ENCODE measurements around the gene WNT9A.
"Not testable (repeated sequence)": the region's sequence is repeated elsewhere in the genome, so short reads cannot be mapped to it uniquely, and the experiment has no call there.

WNT9A gene

DNA sequence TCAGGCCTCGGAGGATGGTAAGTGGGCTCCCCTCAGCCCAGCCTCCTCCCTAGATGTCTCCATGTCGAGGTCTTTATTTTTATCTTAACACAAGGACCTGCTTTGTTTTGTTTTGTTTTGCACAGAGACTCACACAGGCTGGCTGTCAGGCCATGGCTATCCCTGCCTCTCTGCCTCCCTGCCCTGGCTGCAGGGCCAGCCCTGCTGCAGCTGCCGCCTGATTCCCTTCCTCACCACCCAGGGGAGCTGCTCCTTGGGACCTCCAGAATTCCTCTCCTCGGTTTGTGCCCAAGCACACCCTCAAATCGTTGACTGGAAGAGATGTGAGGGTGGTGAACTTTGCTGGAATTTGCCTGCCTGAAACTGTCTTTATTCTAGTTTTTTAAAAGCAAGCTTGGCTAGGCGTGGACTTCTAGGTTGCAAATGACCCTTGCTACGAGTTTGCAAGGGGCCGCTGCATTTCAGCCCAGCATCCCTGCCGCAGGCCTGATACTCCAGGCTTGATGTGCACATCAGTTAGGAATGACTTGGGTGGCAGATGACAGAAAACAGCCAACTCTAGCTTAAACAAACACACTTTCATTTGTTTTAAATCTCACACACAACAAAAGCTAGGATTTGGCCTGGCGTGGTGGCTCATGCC is 37.1 kb downstream of the WNT9A start:
- DNase-seq (ENCODE audit: low read depth in 2 of 2): no peak

- DNase-seq (ENCODE audit: low read depth in 2 of 2): not testable (repeated sequence)
Observed at GRCh38 chr1:227909923-227910328, 37.8 kb downstream of the WNT9A start.

DNA sequence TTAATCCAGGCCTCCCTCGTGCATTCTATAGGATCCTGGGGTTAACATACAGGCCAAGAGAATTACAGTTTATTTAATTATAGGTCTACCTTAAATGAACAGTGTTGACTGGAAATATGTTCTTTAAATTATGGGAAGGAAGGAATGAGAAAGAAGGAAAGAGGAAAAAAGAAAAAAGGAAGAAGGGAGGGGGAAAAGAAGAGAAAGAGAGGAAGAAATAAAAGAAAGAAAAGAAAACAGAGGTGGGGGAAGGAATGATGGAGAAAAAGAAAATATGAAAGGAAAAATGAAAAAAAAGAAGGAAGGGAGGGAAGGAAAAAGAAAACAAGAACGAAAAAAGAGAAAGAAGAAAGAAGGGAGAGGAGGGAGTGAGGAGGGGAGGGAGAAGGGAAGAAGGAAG is 38.5 kb downstream of the WNT9A start:
- DNase-seq (ENCODE audit: low read depth in 2 of 2): no peak

DNA sequence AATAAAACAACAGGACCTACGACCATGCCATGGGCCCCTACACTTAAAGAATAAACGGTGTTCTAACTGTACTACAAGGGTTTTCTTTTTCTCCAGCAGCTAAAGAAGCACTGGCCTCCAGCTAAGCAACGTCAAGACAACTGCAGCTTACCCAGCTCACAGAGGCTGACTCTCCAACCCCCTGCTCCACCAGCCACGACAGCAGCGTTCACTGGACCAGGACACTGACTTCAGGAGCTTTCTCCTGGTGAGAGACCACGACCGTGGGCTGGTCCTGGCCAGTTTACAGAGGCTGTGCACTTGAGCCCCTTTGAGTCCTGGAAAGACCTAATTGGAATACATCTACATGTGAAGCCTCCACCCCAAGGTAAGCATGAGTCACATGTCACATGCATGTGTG is 39.4 kb downstream of the WNT9A start:
- DNase-seq (ENCODE audit: low read depth in 2 of 2): no peak

DNA sequence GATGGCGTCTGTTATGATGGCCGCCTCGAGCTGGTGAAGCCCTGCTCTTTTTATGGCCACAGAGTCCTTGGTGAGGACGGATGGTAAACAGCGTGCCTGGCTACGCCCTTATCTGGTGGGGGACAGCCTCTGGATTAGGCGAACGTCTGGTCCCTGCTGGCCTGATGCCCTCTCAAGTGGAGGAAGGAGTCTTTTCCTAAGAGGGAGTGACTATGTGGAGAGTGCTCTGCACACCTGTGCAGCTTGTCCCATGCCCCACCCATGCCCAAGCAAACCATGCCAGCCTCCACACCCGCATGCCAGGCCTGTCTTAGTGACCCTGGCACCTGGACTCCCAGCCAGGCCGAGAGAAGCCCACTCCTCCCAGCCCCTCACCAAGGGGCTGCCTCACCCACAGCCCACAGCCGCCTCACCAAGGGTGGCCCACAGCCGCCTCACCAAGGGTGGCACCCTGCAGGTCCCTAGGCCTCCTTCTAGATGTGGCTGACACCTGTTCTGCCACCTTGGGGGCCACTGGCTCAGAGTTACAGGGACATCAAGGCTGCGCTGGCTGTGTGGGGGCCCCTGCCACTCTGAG is 40.2 kb downstream of the WNT9A start:
- no peak for DNase-seq (ENCODE audit: low read depth in 2 of 2)

DNA sequence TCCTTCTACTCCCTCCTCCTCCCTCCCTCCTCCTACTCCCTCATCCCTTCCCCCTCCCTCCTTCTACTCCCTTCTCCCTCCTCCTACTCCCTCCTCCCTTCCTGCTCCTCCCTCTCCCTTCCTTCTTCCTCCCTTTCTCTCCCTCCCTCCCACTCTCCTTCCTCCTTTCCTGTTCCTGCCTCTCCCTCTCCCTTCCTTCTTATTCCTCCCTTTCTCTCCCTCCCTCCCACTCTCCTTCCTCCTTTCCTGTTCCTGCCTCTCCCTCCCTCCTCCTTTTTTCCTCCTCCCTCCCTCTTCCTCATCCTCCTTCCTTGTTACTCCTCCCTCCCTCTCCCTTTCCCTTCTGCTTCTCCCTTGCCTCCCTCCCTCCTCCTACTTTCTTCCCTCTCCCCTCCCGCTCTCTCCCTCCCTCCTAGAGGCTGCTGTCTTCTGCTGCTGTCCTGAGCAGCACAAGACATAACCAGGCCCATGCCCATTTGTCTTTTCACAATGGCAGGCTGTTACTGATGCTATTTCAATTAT is 41.1 kb downstream of the WNT9A start:
- DNase-seq (ENCODE audit: low read depth in 2 of 2): no peak

GRCh38 chr1:227905573-227906487 is 41.9 kb downstream of the WNT9A start:
- no peak for DNase-seq (ENCODE audit: low read depth in 2 of 2)

DNA sequence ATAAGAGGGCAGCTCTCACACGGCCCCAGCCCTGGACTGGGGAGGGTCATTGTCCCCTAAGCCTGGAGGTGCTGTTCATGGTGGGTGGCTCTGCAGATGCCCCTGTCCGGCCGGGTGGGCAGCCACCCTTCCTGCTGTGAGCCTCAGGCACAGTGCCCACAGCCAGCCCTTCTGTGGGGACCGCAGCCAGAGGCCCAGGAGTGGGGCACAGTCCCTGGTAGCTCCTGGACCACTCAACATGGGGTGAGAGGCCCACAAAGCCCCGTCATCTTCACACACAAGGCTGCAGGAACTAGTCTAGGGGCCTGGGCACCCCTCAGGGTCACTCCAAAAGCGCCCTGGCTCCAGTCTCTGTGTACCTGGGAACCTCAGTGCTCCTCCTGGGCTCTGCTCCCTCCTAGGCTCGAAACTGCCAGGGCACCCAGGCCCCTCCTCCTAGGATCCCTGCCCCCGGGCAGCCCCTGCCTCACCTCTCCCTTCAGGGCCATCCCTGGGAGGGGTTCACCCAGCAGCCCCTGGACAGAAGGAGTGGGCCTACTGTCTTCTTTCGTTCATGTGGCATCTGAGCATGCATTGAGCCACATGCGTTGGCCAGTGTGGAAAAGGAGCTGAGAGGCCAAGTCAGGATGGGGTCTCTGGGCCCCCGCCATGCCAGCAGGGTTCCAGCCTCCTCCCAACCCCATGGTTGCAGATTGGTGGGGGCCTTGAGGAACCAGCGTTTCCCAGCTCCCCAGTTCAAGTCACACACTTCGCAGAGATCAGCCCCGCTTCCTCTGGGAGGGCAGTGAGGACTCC is 43.0 kb downstream of the WNT9A start:
- DNase-seq (ENCODE audit: low read depth in 2 of 2): no peak

DNA sequence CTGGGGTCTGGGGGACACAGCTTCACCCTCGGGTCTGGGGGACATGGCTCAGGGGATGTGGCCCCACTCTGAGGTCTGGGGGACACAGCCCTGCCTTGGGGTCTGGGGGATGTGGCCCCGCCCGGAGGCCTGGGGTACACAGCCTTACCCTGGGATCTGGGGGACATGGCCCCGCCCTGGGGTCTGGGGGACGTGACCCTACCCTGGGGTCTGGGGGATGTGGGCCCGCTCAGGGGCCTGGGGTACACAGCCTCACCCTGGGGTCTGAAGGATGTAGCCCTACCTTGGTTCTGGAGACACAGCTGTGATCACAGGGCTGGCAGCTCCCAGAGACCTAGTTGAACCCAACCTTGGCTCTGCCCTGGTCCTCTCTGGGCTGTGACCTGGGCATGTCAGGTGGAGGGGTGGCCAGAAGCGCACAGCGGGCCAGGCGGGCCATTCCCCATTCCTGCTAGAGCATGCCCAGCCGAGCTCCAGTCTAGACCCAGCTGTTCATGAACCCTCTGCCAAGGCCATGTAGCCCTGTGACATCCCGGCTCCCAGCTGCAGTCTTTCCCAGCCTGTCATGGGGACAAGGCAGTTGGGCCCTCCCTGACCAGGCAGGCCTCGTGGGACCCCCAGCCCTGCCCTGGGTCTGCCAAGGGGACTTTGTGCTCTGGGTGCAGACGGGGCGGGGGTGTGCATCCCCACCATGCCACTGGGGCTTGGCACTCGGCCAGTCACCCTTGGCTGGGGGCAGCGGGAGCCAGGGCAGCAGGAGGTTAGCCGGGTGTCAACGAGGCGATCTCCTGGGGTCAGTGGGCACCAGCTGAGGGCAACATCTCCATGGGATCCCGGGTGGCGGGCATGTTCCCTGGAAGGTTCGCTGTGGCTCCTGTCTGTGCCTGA is 43.9 kb downstream of the WNT9A start:
- no peak for DNase-seq (ENCODE audit: low read depth in 2 of 2)

GRCh38 chr1:227903061-227903521 is 44.6 kb downstream of the WNT9A start:
- DNase-seq (ENCODE audit: low read depth in 2 of 2): no peak

DNA sequence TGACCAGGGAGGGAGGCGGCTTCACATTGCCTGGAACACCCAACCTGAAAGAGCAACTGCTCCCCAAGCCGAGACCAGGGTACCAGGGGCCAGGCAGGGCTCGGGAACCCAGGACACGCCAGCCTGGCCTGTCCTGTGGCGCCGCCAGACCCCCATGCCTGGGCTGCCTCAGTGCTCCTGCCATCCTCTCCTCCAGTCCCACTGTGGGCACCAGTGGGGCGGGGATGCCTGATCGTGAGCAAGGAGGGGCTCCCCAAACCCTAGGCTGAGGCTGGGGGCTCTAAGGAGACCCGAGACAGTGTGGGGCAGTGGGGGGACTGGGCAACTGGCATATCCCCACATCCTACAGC is 45.1 kb downstream of the WNT9A start:
- DNase-seq (ENCODE audit: low read depth in 2 of 2): no peak

GRCh38 chr1:227901906-227902640 is 45.7 kb downstream of the WNT9A start:
- no peak for DNase-seq (ENCODE audit: low read depth in 2 of 2)

GRCh38 chr1:227901239-227901905 is 46.4 kb downstream of the WNT9A start:
- no peak for DNase-seq (ENCODE audit: low read depth in 2 of 2)

- DNase-seq (ENCODE audit: low read depth in 2 of 2): no peak
Observed at GRCh38 chr1:227900571-227901051, 47.1 kb downstream of the WNT9A start.

GRCh38 chr1:227899820-227900449 is 47.8 kb downstream of the WNT9A start:
- DNase-seq (ENCODE audit: low read depth in 2 of 2): no peak

DNA sequence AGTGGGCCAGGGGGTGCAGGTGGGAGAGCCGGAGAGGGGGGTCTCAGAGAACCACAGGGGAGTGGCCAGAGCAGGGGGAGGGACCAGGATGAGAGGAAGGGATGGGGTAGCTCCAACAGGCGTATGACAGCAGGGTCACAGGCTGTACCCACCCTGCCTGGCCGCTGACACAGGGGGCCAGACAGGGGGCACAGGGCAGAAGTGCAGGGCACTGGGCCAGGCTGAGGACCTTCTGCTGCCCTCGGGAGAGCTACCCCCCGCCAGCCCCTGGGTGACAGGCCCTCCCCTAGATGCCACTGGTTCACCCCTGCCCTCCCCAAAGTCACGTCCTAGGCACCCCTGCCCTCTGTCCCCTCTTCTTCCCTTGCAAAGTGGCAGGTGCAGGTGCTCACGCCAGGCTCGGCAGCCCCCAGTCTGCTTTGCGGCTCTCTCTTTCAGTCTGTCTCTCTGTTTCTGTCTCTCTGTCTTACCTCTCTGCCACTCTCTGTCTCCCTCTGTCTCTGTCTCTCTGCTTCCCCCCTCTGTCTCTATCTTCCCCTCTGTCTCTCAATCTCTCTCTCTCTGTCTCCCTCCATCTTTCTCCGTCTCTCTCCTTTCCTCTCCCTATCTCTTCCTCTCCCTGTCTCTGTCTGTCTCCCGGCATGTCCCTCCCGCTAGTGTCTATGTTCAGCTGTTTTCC is 48.5 kb downstream of the WNT9A start:
- no peak for DNase-seq (ENCODE audit: low read depth in 2 of 2)

GRCh38 chr1:227898502-227899140 is 49.1 kb downstream of the WNT9A start:
- DNase-seq (ENCODE audit: low read depth in 2 of 2): no peak

All from stimulated activated CD8-positive, alpha-beta memory T cell treated with anti-CD3 and anti-CD28 coated beads, Interleukin-15, amount 100 ng/mL, for 48 hours (primary cell).